ENCODE data around the gene LENEP. TPM values are rescaled to one million over a fixed set of nuclear protein-coding genes. Genes with fewer than 3 reads are reported as not detected.

The LENEP gene
- total RNA-seq, 3 donors from 2014 or later (not counting 1 experiment from before 2014, with no cell fraction given) = not detected

GRCh38 chr1:155014709-155015508 is 21.5 kb downstream of the LENEP start:
- Mint-ChIP-seq H3K4me3 (no peak overlapping the region), H3K4me1 (peaks cover 17 to 65% of the 10 kb centered on the region in 2 donors), H3K27me3 (ENCODE audit: low read depth in 2 of 2) (no peaks in the 10 kb centered on the region), H3K36me3 (no peaks in the 10 kb centered on the region), H3K27ac (no peak overlapping the region), H3K9me3 (no peaks in the 10 kb centered on the region)
- intact Hi-C loops (cut with micrococcal nuclease) = no loop called here
- H3K9me3 ChIP-seq (ENCODE audit: control insufficient read depth, insufficient read depth, low read length) = no peaks in the 10 kb centered on the region
- TF ChIP-seq CTCF (IDR thresholded peaks at IDR 0.05) = no peak
- H3K36me3 ChIP-seq (ENCODE audit: control insufficient read depth, insufficient read depth, low read length) = peaks cover 20% of the 10 kb centered on the region
- ATAC-seq (no peak), DNase-seq (no peak)
- peaks cover 82% of the 10 kb centered on the region for H3K4me1 ChIP-seq (ENCODE audit: control insufficient read depth, insufficient read depth, low read length)
- no peaks in the 10 kb centered on the region for H3K27me3 ChIP-seq (ENCODE audit: control insufficient read depth, insufficient read depth, low read length)
- no peak overlapping the region for H3K4me3 ChIP-seq (ENCODE audit: low read length)
- no peak overlapping the region for H3K27ac ChIP-seq (ENCODE audit: low read length)
- WGBS (ENCODE audit: insufficient coverage) = 94% methylated on average over 30 of the region's 31 CpGs

GRCh38 chr1:155015527-155016230 is 22.3 kb downstream of the LENEP start:
- Histone ChIP-seq H3K36me3 (ENCODE audit: control insufficient read depth, insufficient read depth, low read length) (peaks cover 20% of the 10 kb centered on the region), H3K4me1 (ENCODE audit: control insufficient read depth, insufficient read depth, low read length) (peaks cover 74% of the 10 kb centered on the region), H3K9me3 (ENCODE audit: control insufficient read depth, insufficient read depth, low read length) (no peaks in the 10 kb centered on the region), H3K4me3 (ENCODE audit: low read length) (no peak overlapping the region), H3K27ac (ENCODE audit: low read length) (no peak overlapping the region), H3K27me3 (ENCODE audit: control insufficient read depth, insufficient read depth, low read length) (no peaks in the 10 kb centered on the region)
- DNase-seq (no peak), ATAC-seq (no peak)
- intact Hi-C loops (cut with micrococcal nuclease) = loop anchor here (2.0 kb wide), 3 partner anchors 41 to 457 kb away; partner anchors contain the start of genes CKS1B and UBE2Q1
- Mint-ChIP-seq H3K36me3 (no peaks in the 10 kb centered on the region), H3K27ac (peak overlapping the region in 1 of 2 donors; percentile 63), H3K4me3 (no peak overlapping the region), H3K9me3 (no peaks in the 10 kb centered on the region), H3K27me3 (ENCODE audit: low read depth in 2 of 2) (no peaks in the 10 kb centered on the region), H3K4me1 (peaks cover 17 to 59% of the 10 kb centered on the region in 2 donors)
- TF ChIP-seq CTCF (IDR thresholded peaks at IDR 0.05) = no peak
- WGBS (ENCODE audit: insufficient coverage) = 84% methylated on average over 16 of the region's 16 CpGs

- Histone ChIP-seq H3K4me1 (ENCODE audit: control insufficient read depth, insufficient read depth, low read length) (peaks cover 68% of the 10 kb centered on the region), H3K4me3 (ENCODE audit: low read length) (no peak overlapping the region), H3K9me3 (ENCODE audit: control insufficient read depth, insufficient read depth, low read length) (no peaks in the 10 kb centered on the region), H3K36me3 (ENCODE audit: control insufficient read depth, insufficient read depth, low read length) (peaks cover 20% of the 10 kb centered on the region), H3K27me3 (ENCODE audit: control insufficient read depth, insufficient read depth, low read length) (no peaks in the 10 kb centered on the region), H3K27ac (ENCODE audit: low read length) (no peak overlapping the region)
- no peak for TF ChIP-seq CTCF (IDR thresholded peaks at IDR 0.05)
- peak in 1 of 2 donors; percentile 60 for DNase-seq
- H3K9me3 Mint-ChIP-seq = no peaks in the 10 kb centered on the region
- no peak for ATAC-seq
- H3K27me3 Mint-ChIP-seq (ENCODE audit: low read depth in 2 of 2) = no peaks in the 10 kb centered on the region
- peaks cover 17 to 53% of the 10 kb centered on the region in 2 donors for H3K4me1 Mint-ChIP-seq
- 45% methylated on average over 26 of the region's 26 CpGs for WGBS (ENCODE audit: insufficient coverage)
- peak overlapping the region in 1 of 2 donors; percentile 63 for H3K27ac Mint-ChIP-seq
- H3K36me3 Mint-ChIP-seq = no peaks in the 10 kb centered on the region
- peak overlapping the region; percentile 55 for H3K4me3 Mint-ChIP-seq
- intact Hi-C loops (cut with micrococcal nuclease) = loop anchor here (2.0 kb wide), 3 partner anchors 42 to 458 kb away; partner anchors contain the start of genes CKS1B and UBE2Q1
Observed at GRCh38 chr1:155016231-155016831, 22.9 kb downstream of the LENEP start.

Measured in natural killer cell (primary cell).